Gastroesophageal sphincter (tissue), 3 donors: ENCODE measurements around the gene PAQR6.

Experiments
- EP300 ChIP-seq: sonication (generic); formaldehyde crosslinking; IDR thresholded peaks from one replicate; pipeline ENCODE4 v1.6.1; 2017; ENCODE audit warnings: antibody characterized with exemption, mild to moderate bottlenecking
- POLR2AphosphoS5 ChIP-seq: sonication (generic); formaldehyde crosslinking; IDR thresholded peaks from one replicate; pipeline ENCODE4 v1.6.1; 2017; ENCODE audit warnings: antibody characterized with exemption
- TF ChIP-seq, protein P1 (sequence below), 4 experiments: fragments of 200-600 bp in 2 of 4; fragments of 450-650 bp in 2 of 4; sonication (generic) in 1 of 4; IDR thresholded peaks; one replicate each; pipeline ENCODE4 v1.5.1; 2017 to 2019; ENCODE audit warnings: antibody characterized with exemption in 4 of 4, mild to moderate bottlenecking in 2 of 4, moderate library complexity in 2 of 4

DNA sequence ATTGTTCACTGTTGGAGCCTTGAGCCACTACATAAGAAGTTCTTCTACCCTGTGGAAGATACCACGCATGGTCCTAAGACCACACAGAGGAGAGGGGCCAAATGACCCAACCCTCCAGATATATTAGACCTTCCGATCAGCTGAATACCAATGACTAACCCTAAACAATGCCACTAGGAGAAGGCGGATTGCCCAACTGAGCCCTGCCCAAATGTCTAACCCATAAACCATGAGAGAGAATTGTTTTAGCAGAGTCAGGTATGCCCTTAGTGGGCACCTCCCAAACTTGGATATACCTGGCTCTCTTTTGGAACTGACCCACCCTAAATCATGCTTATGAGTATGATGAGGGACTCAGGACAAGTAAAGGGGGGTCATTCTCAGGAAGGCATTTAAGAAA is 22.5 kb upstream of the PAQR6 start:
- TF ChIP-seq EP300 (no peak), POLR2AphosphoS5 (no peak)
- TF ChIP-seq, protein P1, sequence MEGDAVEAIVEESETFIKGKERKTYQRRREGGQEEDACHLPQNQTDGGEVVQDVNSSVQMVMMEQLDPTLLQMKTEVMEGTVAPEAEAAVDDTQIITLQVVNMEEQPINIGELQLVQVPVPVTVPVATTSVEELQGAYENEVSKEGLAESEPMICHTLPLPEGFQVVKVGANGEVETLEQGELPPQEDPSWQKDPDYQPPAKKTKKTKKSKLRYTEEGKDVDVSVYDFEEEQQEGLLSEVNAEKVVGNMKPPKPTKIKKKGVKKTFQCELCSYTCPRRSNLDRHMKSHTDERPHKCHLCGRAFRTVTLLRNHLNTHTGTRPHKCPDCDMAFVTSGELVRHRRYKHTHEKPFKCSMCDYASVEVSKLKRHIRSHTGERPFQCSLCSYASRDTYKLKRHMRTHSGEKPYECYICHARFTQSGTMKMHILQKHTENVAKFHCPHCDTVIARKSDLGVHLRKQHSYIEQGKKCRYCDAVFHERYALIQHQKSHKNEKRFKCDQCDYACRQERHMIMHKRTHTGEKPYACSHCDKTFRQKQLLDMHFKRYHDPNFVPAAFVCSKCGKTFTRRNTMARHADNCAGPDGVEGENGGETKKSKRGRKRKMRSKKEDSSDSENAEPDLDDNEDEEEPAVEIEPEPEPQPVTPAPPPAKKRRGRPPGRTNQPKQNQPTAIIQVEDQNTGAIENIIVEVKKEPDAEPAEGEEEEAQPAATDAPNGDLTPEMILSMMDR (IDR thresholded peaks at IDR 0.05), result no peak
